Right lobe of liver (tissue), 4 donors: Measurements from ENCODE around the gene NCOA3.

Experiments used
- POLR2A ChIP-seq: fragments of 450-650 bp; IDR thresholded peaks from one replicate; pipeline ENCODE4 v1.6.1; 2017; ENCODE audit warnings: antibody characterized with exemption, mild to moderate bottlenecking
- TF ChIP-seq, protein P1 (sequence below), 4 donors: fragments of 200-600 bp in 3 of 4; fragments of 450-650 bp in 1 of 4; IDR thresholded peaks; one replicate each; pipeline versions ENCODE4 v1.5.1 to v1.8.0; 2016 to 2022; ENCODE audit warnings: antibody characterized with exemption in 4 of 4, mild to moderate bottlenecking in 2 of 4
- donor health status: DM: no; HTN: no; CAD: no.
- donor health status: DM: no; HTN: no; CAD: no.
- donor health status: DM: no; HTN: yes; CAD: no.

DNA sequence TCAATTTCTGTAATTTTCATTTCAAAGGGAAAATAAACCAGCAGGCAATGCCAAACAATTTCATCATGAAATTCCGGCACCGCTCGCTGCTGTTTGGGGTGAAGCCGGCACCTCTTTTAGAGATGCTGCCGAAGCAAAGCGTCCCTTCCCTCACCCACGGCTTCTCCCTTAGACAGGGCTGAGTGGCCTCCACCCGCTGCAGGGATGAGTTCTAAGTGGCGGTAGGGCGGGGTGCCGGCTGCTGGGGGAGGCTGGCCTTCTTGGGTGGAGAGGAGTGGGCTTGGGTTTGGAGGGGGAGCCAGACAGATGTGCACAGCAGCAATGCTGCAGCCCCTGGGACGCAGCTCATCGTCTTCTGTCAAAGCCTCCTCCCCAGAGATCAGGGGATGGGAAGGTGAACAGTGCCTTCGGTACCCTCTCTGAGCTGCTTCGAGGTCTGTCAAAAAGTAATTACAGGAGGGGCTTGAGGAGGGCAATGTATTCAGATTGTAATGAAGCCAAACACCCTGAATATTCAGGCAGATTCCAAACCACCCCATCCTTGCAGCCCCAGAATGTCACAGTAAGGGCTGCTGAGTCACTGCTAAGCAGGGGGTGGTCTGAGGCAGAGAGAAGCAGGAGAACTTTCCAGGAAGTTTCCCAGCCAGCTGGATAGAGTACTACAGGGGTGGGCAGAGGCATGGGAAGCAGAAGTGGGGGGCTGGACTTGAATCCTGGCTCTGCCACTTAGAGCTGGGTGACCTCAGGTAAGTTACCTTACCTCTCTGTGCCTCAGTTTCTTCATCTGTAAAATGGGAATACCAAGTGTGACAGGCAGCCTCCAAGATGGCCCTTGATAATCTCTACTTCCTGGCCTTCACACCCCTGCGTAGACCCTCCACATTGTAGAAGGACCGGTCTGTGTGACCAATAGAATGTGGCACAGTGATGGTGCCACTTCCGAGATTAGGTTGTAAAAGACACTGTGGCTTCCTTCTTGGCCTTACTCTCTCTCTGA, 187.0 kb downstream of the NCOA3 start:
- no peak for TF ChIP-seq POLR2A
- TF ChIP-seq, protein P1, sequence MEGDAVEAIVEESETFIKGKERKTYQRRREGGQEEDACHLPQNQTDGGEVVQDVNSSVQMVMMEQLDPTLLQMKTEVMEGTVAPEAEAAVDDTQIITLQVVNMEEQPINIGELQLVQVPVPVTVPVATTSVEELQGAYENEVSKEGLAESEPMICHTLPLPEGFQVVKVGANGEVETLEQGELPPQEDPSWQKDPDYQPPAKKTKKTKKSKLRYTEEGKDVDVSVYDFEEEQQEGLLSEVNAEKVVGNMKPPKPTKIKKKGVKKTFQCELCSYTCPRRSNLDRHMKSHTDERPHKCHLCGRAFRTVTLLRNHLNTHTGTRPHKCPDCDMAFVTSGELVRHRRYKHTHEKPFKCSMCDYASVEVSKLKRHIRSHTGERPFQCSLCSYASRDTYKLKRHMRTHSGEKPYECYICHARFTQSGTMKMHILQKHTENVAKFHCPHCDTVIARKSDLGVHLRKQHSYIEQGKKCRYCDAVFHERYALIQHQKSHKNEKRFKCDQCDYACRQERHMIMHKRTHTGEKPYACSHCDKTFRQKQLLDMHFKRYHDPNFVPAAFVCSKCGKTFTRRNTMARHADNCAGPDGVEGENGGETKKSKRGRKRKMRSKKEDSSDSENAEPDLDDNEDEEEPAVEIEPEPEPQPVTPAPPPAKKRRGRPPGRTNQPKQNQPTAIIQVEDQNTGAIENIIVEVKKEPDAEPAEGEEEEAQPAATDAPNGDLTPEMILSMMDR (IDR thresholded peaks at IDR 0.05), result no peak
